ENCODE results near the gene BCKDK. TPM values are rescaled to one million over a fixed set of nuclear protein-coding genes. Genes with fewer than 3 reads are reported as not detected.

The BCKDK gene
- 43.6 and 44.8 TPM in 2 replicates for total RNA-seq

DNA sequence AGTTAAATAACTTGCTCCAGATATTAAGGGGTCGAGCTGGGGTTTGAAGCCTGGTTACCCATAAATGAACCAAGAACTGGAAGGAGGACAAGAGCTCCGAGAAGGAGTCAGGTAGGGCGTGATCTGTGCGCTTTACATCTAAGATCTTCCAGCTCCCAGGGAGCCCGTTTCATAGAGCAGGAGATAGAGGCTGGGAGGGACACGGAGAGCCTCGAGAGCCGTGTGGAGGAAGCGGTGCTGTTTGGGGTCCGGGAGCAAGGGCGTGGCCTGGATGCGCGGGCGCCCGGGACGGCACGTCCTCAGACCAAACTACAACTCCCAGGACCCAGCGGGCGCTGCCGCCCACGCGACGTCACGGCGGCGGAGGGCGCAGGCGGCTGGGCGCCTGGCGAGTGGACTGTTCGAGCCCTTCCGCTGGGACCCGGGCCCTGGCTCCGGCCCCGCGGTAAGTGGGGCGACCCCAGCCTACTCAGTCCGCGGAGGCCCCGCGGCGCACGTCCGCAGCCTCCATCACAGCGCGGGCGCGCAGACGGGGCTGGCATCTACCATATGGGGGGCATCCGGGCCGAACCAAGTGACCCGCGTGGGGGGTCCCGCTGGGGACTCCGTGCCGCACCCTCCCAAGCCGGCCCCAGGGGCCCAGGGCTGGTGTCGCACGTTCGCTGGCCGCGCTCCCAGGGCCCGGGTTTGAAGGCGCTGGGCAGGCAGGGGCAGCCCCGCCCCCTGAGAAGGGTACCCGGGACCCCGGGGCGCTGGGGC is at the start of gene BCKDK:
Gene BCKDK (plus strand): TSS at position 352 of the 759 bp plus-strand sequence. CDS start 838 bp downstream, outside the sequence.
- Mint-ChIP-seq H3K4me3 (peak within 1 kb of the TSS; percentile 84), H3K36me3 (ENCODE audit: low read depth) (peaks cover 21% of the 10 kb centered on the region), H3K4me1 (ENCODE audit: low read depth) (peaks cover 22% of the 10 kb centered on the region), H3K27me3 (ENCODE audit: insufficient read depth) (no peaks in the 10 kb centered on the region), H3K9me3 (no peaks in the 10 kb centered on the region), H3K27ac (peak within 1 kb of the TSS; percentile 86)
- peak; percentile 69 for DNase-seq (ENCODE audit: low spot score)
- intact Hi-C loops (cut with micrococcal nuclease), result loop anchor here (2.0 to 5.0 kb wide), 5 partner anchors 13 to 351 kb away; partner anchors contain the start of genes ARMC5, FBXL19 and VKORC1

DNA sequence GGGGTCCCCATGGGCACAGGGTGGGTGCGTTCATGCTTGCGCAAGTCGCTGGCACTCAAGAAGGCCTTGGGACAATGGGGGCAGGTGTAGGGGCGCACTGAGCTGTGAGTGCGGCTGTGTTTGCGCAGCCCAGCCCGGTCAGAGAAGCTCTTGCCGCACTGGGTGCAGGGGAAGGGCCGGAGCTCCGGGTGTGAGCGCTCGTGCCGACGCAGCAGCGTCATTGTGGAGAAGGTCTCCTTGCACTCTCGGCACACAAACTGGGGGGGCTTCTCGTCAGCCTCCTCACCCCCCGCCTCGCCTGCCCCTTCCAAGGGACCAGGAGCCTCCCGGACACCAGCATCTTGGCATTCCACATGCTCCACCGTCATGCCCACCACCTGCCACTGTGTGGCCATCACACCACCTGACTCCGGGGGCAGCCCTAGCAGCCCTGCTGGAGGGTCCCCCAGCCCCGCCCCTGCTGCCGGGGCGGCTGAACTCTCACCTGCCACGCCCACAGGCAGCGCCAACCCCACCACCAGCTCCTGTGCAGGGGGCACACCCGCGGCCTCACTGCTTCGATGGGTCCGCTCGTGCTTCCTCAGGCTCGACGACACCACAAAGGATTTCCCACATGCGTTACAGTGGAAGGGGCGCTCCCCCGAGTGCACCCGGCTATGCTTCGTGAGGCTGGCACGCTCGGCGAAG is 46.9 kb upstream of the BCKDK start:
- peaks cover 24% of the 10 kb centered on the region for H3K36me3 Mint-ChIP-seq (ENCODE audit: low read depth)
- no peak overlapping the region for H3K27ac Mint-ChIP-seq
- H3K27me3 Mint-ChIP-seq (ENCODE audit: insufficient read depth), result no peaks in the 10 kb centered on the region
- DNase-seq (ENCODE audit: low spot score), result no peak
- no peak overlapping the region for H3K4me3 Mint-ChIP-seq
- H3K4me1 Mint-ChIP-seq (ENCODE audit: low read depth), result peaks cover 33% of the 10 kb centered on the region
- no peaks in the 10 kb centered on the region for H3K9me3 Mint-ChIP-seq
- intact Hi-C loops (cut with micrococcal nuclease), result no loop called here

DNA sequence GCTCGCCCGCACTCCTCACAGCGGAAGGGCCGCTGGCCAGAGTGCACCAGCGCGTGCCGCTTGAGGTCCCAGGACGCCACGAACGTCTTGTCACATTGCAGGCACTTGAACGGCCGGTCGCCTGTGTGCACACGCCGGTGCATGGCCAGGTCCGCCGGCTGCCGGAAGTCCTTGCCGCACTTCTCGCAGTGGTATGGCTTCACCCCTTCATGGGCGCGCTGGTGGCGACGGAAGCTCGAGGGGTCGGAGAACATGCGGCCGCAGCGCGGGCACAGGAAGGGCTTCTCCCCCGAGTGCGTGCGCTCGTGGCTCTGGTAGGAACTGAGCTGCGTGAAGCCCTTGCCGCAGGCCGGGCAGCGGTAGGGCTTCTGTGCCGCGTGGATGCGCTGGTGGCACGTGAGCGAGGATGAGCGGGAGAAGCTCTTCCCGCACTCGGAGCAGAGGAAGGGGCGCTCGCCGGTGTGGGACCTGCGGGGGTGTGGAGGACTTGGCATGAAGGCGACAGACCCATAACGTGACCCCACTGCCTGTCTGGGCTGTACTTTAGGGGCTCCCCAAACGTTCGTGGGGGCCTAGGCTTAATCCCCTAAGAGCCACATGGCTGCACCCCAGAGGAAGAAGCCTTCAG is 46.3 kb upstream of the BCKDK start:
- Mint-ChIP-seq H3K36me3 (ENCODE audit: low read depth) (peaks cover 24% of the 10 kb centered on the region), H3K27me3 (ENCODE audit: insufficient read depth) (no peaks in the 10 kb centered on the region)
- intact Hi-C loops (cut with micrococcal nuclease), result no loop called here

DNA sequence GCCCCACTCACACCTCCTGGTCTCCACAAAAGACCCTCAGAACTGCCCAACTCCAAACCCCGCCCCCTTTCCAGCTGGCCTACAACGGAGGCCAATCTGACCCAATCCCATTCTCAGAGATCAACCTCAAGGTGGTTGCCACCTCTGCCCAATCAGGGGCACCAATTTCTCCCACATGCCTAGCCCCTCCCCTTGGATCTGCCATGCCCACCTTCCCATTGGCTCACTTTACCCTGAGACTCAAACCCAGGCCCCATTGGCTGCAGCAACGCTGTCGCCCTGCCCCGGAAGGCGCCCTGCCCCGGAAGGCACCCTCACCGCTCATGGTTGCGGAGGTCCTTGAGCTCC is 44.7 kb upstream of the BCKDK start:
- no peak for DNase-seq (ENCODE audit: low spot score)
- Mint-ChIP-seq H3K4me1 (ENCODE audit: low read depth) (peaks cover 47% of the 10 kb centered on the region), H3K9me3 (no peaks in the 10 kb centered on the region), H3K27me3 (ENCODE audit: insufficient read depth) (no peaks in the 10 kb centered on the region), H3K36me3 (ENCODE audit: low read depth) (peaks cover 27% of the 10 kb centered on the region), H3K27ac (peak overlapping the region; percentile 1), H3K4me3 (peak overlapping the region; percentile 57)
- intact Hi-C loops (cut with micrococcal nuclease), result no loop called here

More for the DNA sequence above, 46.3 kb upstream of the BCKDK start:
- peaks cover 39% of the 10 kb centered on the region for H3K4me1 Mint-ChIP-seq (ENCODE audit: low read depth)
- no peak for DNase-seq (ENCODE audit: low spot score)
- no peak overlapping the region for H3K27ac Mint-ChIP-seq
- H3K9me3 Mint-ChIP-seq, result no peaks in the 10 kb centered on the region
- H3K4me3 Mint-ChIP-seq, result no peak overlapping the region

DNA sequence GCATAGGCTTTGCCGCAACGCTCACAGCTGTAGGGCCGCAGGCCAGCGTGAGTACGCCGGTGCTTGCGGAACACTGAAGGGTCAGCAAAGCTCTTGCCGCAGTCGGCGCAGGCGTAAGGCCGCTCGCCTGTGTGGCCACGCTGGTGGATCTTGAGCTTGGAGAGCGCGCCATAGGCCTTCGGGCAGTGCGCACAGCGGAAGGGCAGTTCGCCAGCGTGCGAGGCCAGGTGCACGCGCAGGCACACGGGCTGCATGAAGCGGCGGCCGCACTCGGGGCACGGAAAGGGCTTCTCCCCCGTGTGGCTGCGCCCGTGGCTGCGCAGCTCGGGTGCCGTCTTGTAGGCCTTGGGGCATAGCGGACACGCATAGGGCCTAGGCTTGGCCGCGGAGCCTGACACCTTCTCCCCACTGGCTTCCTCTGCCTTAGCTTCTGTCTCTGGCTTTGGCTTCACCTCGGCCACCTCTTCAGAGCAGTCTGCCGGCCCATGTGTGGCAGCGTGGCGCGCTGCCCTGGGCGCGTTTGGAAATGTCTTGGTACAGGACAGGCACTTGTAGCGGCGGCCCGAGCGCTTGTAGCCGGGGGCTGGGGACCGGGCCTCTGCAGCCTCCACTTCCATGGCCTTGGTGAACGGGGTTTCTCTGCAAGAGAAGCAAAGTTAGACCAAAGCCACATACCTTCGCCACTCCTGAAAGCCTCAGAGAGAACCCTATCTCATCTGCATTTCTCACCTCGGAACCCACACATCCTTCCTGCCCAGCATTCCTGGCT is 44.2 kb upstream of the BCKDK start:
- DNase-seq (ENCODE audit: low spot score), result peak; percentile 33
- no peaks in the 10 kb centered on the region for H3K27me3 Mint-ChIP-seq (ENCODE audit: insufficient read depth)
- H3K9me3 Mint-ChIP-seq, result no peaks in the 10 kb centered on the region
- H3K27ac Mint-ChIP-seq, result peak overlapping the region; percentile 68
- peaks cover 50% of the 10 kb centered on the region for H3K4me1 Mint-ChIP-seq (ENCODE audit: low read depth)
- H3K36me3 Mint-ChIP-seq (ENCODE audit: low read depth), result peaks cover 27% of the 10 kb centered on the region
- intact Hi-C loops (cut with micrococcal nuclease), result no loop called here
- H3K4me3 Mint-ChIP-seq, result peak overlapping the region; percentile 76

DNA sequence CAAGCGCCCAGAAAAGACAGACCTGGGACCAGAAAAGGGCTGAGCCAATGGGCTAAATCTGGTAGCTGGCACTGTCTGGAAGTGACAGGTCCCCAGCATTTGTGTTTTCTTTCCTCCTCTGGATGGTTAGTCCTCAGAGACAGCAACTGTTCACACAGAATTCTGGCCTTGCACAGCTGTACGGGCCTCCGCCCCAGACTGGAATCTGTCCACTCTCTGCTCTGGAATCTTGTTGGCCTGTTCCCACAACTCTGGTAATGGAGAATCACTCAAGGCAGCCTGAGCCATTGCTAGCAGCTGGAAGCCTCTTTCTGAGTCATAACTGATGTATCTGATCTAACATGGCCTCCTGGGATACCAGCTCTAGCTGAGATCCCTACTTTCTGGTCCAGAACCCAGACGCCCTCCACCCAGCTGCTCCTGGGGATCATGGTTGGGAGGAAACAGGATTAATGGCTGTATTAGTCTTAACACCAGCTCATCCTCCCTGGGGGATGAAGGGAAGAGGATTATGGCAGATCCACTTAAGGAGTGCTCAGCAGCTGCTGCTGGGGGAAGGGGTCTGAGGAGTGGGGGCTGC is 43.2 kb upstream of the BCKDK start:
- Mint-ChIP-seq H3K36me3 (ENCODE audit: low read depth) (peaks cover 24% of the 10 kb centered on the region), H3K4me3 (peak overlapping the region; percentile 76)

DNA sequence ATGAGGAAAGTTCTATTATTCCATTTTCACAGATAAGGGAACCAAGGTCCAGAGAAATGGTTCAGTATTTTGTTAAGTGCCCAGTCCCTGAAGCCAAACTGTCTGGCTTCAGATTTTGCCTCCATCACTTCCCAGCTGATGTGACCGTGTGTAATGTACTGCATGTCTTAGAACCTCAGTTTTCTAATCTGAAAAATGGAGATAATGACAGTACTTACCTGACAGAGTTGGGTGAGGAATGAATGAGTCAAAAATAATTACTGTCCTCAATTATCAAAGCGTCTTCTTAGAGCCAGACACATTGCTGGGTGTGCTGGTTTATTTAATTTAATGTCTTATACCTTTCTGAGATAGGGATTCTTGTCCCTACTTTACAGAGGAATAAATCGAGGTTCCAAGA is 40.8 kb upstream of the BCKDK start:
- H3K9me3 Mint-ChIP-seq, result no peaks in the 10 kb centered on the region
- intact Hi-C loops (cut with micrococcal nuclease), result no loop called here
- H3K4me3 Mint-ChIP-seq, result no peak overlapping the region
- no peaks in the 10 kb centered on the region for H3K27me3 Mint-ChIP-seq (ENCODE audit: insufficient read depth)
- H3K27ac Mint-ChIP-seq, result no peak overlapping the region
- peaks cover 18% of the 10 kb centered on the region for H3K36me3 Mint-ChIP-seq (ENCODE audit: low read depth)
- peaks cover 66% of the 10 kb centered on the region for H3K4me1 Mint-ChIP-seq (ENCODE audit: low read depth)
- DNase-seq (ENCODE audit: low spot score), result no peak

More for the DNA sequence above, 43.2 kb upstream of the BCKDK start:
- DNase-seq (ENCODE audit: low spot score), result no peak
- no peaks in the 10 kb centered on the region for H3K9me3 Mint-ChIP-seq
- peak overlapping the region; percentile 70 for H3K27ac Mint-ChIP-seq
- H3K4me1 Mint-ChIP-seq (ENCODE audit: low read depth), result peaks cover 56% of the 10 kb centered on the region
- no peaks in the 10 kb centered on the region for H3K27me3 Mint-ChIP-seq (ENCODE audit: insufficient read depth)
- intact Hi-C loops (cut with micrococcal nuclease), result no loop called here

DNA sequence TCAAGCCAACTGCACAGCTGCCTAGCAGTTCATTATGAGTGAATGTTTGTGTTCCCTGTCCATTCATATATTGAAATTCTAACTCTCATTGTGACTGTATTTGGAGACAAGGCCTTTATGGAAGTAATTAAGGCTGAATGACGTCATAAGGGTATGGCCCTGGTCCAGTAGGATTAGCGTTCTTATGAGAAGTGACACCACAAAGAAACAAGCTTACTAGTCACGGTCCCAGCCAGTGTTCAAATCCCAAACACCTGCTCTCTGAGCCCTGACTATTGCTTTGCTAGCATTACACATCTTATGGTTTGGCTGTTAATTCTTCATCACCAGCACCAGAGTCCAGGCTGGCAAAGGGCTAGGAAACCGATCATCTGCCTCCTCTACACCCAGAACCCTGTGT is 36.3 kb upstream of the BCKDK start:
- intact Hi-C loops (cut with micrococcal nuclease), result loop anchor here (2.0 to 10.0 kb wide), 4 partner anchors 283 to 1210 kb away; partner anchors contain the start of genes CDIPT, CFAP119, ITGAX and RNF40
- no peak for DNase-seq (ENCODE audit: low spot score)
- peaks cover 49% of the 10 kb centered on the region for H3K4me1 Mint-ChIP-seq (ENCODE audit: low read depth)
- no peaks in the 10 kb centered on the region for H3K9me3 Mint-ChIP-seq
- peaks cover 19% of the 10 kb centered on the region for H3K36me3 Mint-ChIP-seq (ENCODE audit: low read depth)
- H3K27ac Mint-ChIP-seq, result peak overlapping the region; percentile 93
- peak overlapping the region; percentile 99 for H3K4me3 Mint-ChIP-seq
- H3K27me3 Mint-ChIP-seq (ENCODE audit: insufficient read depth), result no peaks in the 10 kb centered on the region

DNA sequence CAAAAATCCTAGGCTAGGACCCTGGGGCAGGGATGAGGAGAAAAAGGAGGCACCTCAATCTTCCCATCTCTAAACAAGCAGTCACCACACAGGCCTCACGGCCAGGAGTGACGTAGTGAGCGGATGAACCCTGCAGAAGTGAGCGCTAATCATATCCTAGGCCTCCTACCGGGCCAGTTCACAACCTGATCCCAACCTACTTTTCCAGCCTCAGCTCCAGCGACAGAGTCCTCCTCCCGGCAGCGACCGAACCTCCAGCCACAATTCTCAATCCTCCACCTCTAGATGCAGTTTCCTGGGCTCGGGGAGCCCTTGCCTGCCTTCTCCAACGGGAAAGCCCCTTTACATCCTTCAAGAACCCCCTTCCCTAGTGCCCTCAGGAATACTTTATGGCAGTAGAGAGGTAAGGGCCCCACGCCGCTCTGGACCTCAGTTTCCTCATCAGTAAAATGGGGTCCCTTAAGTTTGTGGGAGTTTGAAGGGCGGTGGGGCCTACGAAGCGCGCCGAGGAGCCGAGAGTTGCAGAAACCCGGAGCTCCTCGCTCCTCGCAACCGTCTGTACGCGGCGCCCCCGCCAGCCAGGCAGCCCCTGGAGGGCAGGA is 35.5 kb upstream of the BCKDK start:
- peak; percentile 17 for DNase-seq (ENCODE audit: low spot score)
- Mint-ChIP-seq H3K9me3 (no peaks in the 10 kb centered on the region), H3K4me1 (ENCODE audit: low read depth) (peaks cover 43% of the 10 kb centered on the region), H3K4me3 (peak overlapping the region; percentile 99), H3K27me3 (ENCODE audit: insufficient read depth) (no peaks in the 10 kb centered on the region), H3K27ac (peak overlapping the region; percentile 93), H3K36me3 (ENCODE audit: low read depth) (peaks cover 19% of the 10 kb centered on the region)
- intact Hi-C loops (cut with micrococcal nuclease), result loop anchor here (2.0 to 10.0 kb wide), 4 partner anchors 282 to 1210 kb away; partner anchors contain the start of genes CDIPT, CFAP119, ITGAX and RNF40

DNA sequence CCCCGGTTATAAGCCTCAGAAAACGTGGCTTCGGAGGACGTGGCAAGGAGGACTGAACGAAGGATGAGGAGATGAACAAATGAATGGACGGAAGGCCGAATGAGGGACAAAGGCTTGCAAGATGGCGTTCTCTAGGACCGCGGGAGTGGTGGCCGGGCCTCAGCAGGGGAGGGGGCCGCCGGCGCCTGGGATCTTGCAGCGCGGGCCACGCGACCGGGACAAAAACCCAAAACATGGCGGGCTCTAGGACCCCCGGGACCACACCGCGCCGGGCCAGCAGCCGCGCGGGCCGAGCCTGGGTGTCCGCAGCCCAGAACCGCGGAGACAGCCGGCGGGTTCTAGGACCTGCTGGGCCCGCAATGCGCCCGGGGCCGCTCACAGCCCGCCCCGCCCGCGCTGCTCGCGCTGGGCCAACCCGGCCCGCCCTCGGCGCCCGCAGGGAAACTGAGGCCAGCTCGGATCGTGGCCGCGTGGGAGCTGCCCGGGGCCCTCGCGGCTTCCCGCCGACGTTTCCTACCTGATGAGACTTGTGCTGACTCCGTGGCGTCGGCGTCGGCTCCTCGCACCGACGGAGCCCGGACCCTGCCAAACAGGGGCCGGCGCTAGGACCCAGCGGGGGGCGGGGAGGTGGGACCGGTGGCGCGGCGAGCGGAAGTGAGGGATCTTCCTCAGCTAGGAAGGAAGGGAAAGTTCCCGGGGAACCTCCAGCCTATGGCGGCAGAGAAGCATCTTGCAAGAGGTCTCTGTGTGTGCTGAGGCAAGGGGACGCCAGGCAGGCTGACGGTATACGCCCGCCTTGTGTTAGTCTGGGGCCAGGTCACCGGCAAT is 34.8 kb upstream of the BCKDK start:
- H3K9me3 Mint-ChIP-seq, result no peaks in the 10 kb centered on the region
- DNase-seq (ENCODE audit: low spot score), result peak; percentile 87
- no peaks in the 10 kb centered on the region for H3K27me3 Mint-ChIP-seq (ENCODE audit: insufficient read depth)
- peaks cover 26% of the 10 kb centered on the region for H3K36me3 Mint-ChIP-seq (ENCODE audit: low read depth)
- intact Hi-C loops (cut with micrococcal nuclease), result loop anchor here (2.0 to 10.0 kb wide), 4 partner anchors 281 to 1211 kb away; partner anchors contain the start of genes CDIPT, CFAP119, ITGAX and RNF40
- peak overlapping the region; percentile 96 for H3K27ac Mint-ChIP-seq
- H3K4me3 Mint-ChIP-seq, result peak overlapping the region; percentile 99
- H3K4me1 Mint-ChIP-seq (ENCODE audit: low read depth), result peaks cover 40% of the 10 kb centered on the region
